HepG2 (cell line): ENCODE data around the gene SLC23A3. TPM values are rescaled to one million over a fixed set of nuclear protein-coding genes. Genes with fewer than 3 reads are reported as not detected.
A peak's percentile ranks its signal among the peaks of the same experiment; 100 is the strongest.

Source experiments
- AGO2 ChIP-seq: fragments of 200-400 bp; formaldehyde crosslinking; optimal IDR thresholded peaks from 2 replicates; pipeline ENCODE3; 2017; ENCODE audit warnings: mild to moderate bottlenecking, low read depth, low read length, moderate library complexity
- CEBPG ChIP-seq: IDR thresholded peaks from 2 replicates; pipeline ENCODE4 v1.6.1; 2016
- CEBPZ ChIP-seq: IDR thresholded peaks from 2 replicates; pipeline ENCODE4 v1.6.1; 2012; ENCODE audit warnings: low read length, improper control_type of control experiment
- HNRNPUL1 ChIP-seq: fragments of 200-400 bp; formaldehyde crosslinking; IDR thresholded peaks from 2 replicates; pipeline ENCODE4 v1.6.1; 2017; ENCODE audit warnings: low read depth, mild to moderate bottlenecking, low read length, moderate library complexity
- KDM4B ChIP-seq: sonication (generic); formaldehyde crosslinking; IDR thresholded peaks from 2 replicates; pipeline ENCODE4 v1.4.0; 2020; ENCODE audit warnings: missing genetic modification reagents
- ONECUT2 ChIP-seq: sonication (generic); formaldehyde crosslinking; IDR thresholded peaks from 2 replicates; pipeline ENCODE4 v1.4.0; 2020; ENCODE audit warnings: missing genetic modification reagents
- PRDM10 ChIP-seq: sonication (generic); formaldehyde crosslinking; IDR thresholded peaks from 2 replicates; pipeline ENCODE4 v1.4.0; 2020; ENCODE audit warnings: low read depth, missing genetic modification reagents
- RELA ChIP-seq: sonication (generic); formaldehyde crosslinking; IDR thresholded peaks from 2 replicates; pipeline ENCODE4 v1.4.0; 2020; ENCODE audit warnings: missing genetic modification reagents
- REPIN1 ChIP-seq: sonication (generic); formaldehyde crosslinking; IDR thresholded peaks from 2 replicates; pipeline ENCODE4 v1.8.0; 2022; ENCODE audit warnings: missing genetic modification reagents, low read depth, mild to moderate bottlenecking, borderline replicate concordance
- SP5 ChIP-seq: IDR thresholded peaks from 2 replicates; pipeline ENCODE4 v1.6.1; 2016; ENCODE audit warnings: low read depth, borderline replicate concordance
- TEAD3 ChIP-seq: optimal IDR thresholded peaks from 2 replicates; pipeline ENCODE3; 2016; ENCODE audit warnings: borderline replicate concordance
- TGIF2 ChIP-seq: IDR thresholded peaks from 2 replicates; pipeline ENCODE4 v1.6.1; 2016; ENCODE audit warnings: control low read depth, missing compliant biosample characterization
- U2AF2 ChIP-seq: fragments of 200-400 bp; formaldehyde crosslinking; IDR thresholded peaks from 2 replicates; pipeline ENCODE4 v1.6.1; 2017; ENCODE audit warnings: low read depth, mild to moderate bottlenecking, low read length
- ZBTB42 ChIP-seq: sonication (generic); formaldehyde crosslinking; IDR thresholded peaks from 2 replicates; pipeline ENCODE4 v1.5.0; 2020; ENCODE audit warnings: mild to moderate bottlenecking, missing genetic modification reagents
- ZEB1 ChIP-seq: IDR thresholded peaks from 2 replicates; pipeline ENCODE4 v1.6.1; 2012; ENCODE audit warnings: mild to moderate bottlenecking, low read depth, inconsistent platforms; ENCODE audit not compliant: insufficient replicate concordance
- ZNF10 ChIP-seq: sonication (generic); formaldehyde crosslinking; IDR thresholded peaks from 2 replicates; pipeline ENCODE4 v1.4.0; 2020; ENCODE audit warnings: mild to moderate bottlenecking, low read depth, missing genetic modification reagents, borderline replicate concordance
- ZNF225 ChIP-seq: sonication (generic); formaldehyde crosslinking; IDR thresholded peaks from 2 replicates; pipeline ENCODE4 v1.4.0; 2020; ENCODE audit warnings: mild to moderate bottlenecking, missing genetic modification reagents
- ZNF232 ChIP-seq: sonication (generic); formaldehyde crosslinking; IDR thresholded peaks from 2 replicates; pipeline ENCODE4 v1.4.0; 2020; ENCODE audit warnings: missing genetic modification reagents, borderline replicate concordance
- ZNF326 ChIP-seq: sonication (generic); formaldehyde crosslinking; IDR thresholded peaks from 2 replicates; pipeline ENCODE4 v1.4.0; 2020; ENCODE audit warnings: missing genetic modification reagents, borderline replicate concordance
- ZNF605 ChIP-seq: sonication (generic); formaldehyde crosslinking; IDR thresholded peaks from 2 replicates; pipeline ENCODE4 v1.8.0; 2022; ENCODE audit warnings: mild to moderate bottlenecking, missing genetic modification reagents
- ZNF7 ChIP-seq: IDR thresholded peaks from 2 replicates; pipeline ENCODE4 v1.6.1; 2016; ENCODE audit warnings: missing biosample characterization, missing genetic modification reagents
- polyA plus RNA-seq, 8 experiments: library from polyadenylated mRNA; depleted of rRNA in 3 of 8; stranded (reverse) in 7 of 8; unstranded in 1 of 8; fragments of >200 nt; fragmentation: Illumina TruSeq in 4 of 8; extraction: Trizol in 4 of 8; gene quantifications; 2 replicates each; pipeline versions ENCODE4 v1.2.1 to v1.2.3, GENCODE V29; 2011 to 2016; ENCODE audit warnings: low read depth in 4 of 8, missing spikeins in 1 of 8, mixed read lengths in 1 of 8; ENCODE audit not compliant: insufficient read depth in 1 of 8
- total RNA-seq, 5 experiments: library from RNA; depleted of rRNA; stranded (reverse); fragments of >200 nt; fragmentation: Illumina TruSeq; extraction: Trizol; gene quantifications; 2 replicates each; pipeline ENCODE4 v1.2.3, GENCODE V29; 2016; ENCODE audit warnings: low read depth in 1 of 5

The SLC23A3 gene
- total and polyA plus RNA-seq, 2 of the 13 experiments (the other 11 are each of a cell fraction or from before 2014, with no cell fraction given): 0.38 to 0.78 TPM

GRCh38 chr2:219176818-219177551 lies 7.2 kb upstream of the SLC23A3 start, which contains the start of gene CNPPD1 (continued):
- TF ChIP-seq PRDM10 (CRISPR knock-in tag) (0 out of 2 replicates have a peak, but pooled peaks have one; percentile 21), TGIF2 (peak; percentile 80), CEBPG (CRISPR knock-in tag) (peak; percentile 27), ZNF326 (CRISPR knock-in tag) (no peak), AGO2 (peak; percentile 94), ZEB1 (peak; percentile 10), TEAD3 (CRISPR knock-in tag) (peak; percentile 83), SP5 (CRISPR knock-in tag) (peak; percentile 93), ZNF10 (CRISPR knock-in tag) (no peak), ZNF232 (CRISPR knock-in tag) (peak; percentile 95), ZNF605 (no peak; the same call in 1 of the 2 replicates), REPIN1 (peak; percentile 97), CEBPZ (no peak), ONECUT2 (CRISPR knock-in tag) (peak; percentile 53; the same call in 1 of the 2 replicates), ZNF225 (CRISPR knock-in tag) (peak; percentile 73), KDM4B (CRISPR knock-in tag) (peak; percentile 72; the same call in 1 of the 2 replicates), ZBTB42 (CRISPR knock-in tag) (peak; percentile 91), RELA (peak; percentile 91), HNRNPUL1 (peak; percentile 58; the same call in 1 of the 2 replicates), ZNF7 (CRISPR knock-in tag) (0 out of 2 replicates have a peak, but pooled peaks have one; percentile 24), U2AF2 (0 out of 2 replicates have a peak, but pooled peaks have one; percentile 31)
